Measurements from ENCODE around the gene TPM2. TPM values are rescaled to one million over a fixed set of nuclear protein-coding genes. Genes with fewer than 3 reads are reported as not detected.

The TPM2 gene
- total and polyA plus RNA-seq, 2 donors (not counting 1 experiment from before 2014, with no cell fraction given), result 2.4 to 6.3 TPM

GRCh38 chr9:35675204-35675603 lies 14.5 kb downstream of the TPM2 start:
- intact Hi-C loops (cut with micrococcal nuclease), result no loop called here
- Histone ChIP-seq H3K4me3 (ENCODE audit: control extremely low read depth in 1 of 5, extremely low read depth in 1 of 5, insufficient read depth in 1 of 5, low read depth in 2 of 5, low read length in 4 of 5) (peak overlapping the region in 4 of 5 experiments; percentile 47 to 60 (median 52)), H3K27me3 (replicated peaks in 1 of 4; ENCODE audit: control extremely low read depth in 1 of 4, control insufficient read depth in 3 of 4, insufficient read depth in 4 of 4, low read length in 3 of 4) (peaks cover 0 to 14% (median 3%) of the 10 kb centered on the region in 4 experiments), H3K36me3 (replicated peaks in 1 of 2; ENCODE audit: control extremely low read depth in 1 of 2, control insufficient read depth in 1 of 2, extremely low read depth in 1 of 2, insufficient read depth in 2 of 2, low read length in 1 of 2) (no peaks in the 10 kb centered on the region), H3K4me2 (replicated peaks; ENCODE audit: low read depth, low read length, poor library complexity, severe bottlenecking) (peak overlapping the region; percentile 92), H4K20me1 (ENCODE audit: control insufficient read depth, insufficient read depth, low read length, poor library complexity, severe bottlenecking) (no peaks in the 10 kb centered on the region), H3K9ac (ENCODE audit: low read length) (peak overlapping the region; percentile 61), H3K27ac (ENCODE audit: low read length in 2 of 2) (no peak overlapping the region), H2AFZ (ENCODE audit: insufficient read depth, low read depth, low read length, poor library complexity, severe bottlenecking) (peak overlapping the region; percentile 81), H3K79me2 (ENCODE audit: control insufficient read depth, insufficient read depth, low read length) (no peaks in the 10 kb centered on the region), H3K4me1 (ENCODE audit: control insufficient read depth in 2 of 2, insufficient read depth in 2 of 2, low read length in 2 of 2) (peaks cover 15 to 22% of the 10 kb centered on the region in 2 donors), H3K9me3 (ENCODE audit: control extremely low read depth in 1 of 3, control insufficient read depth in 2 of 3, insufficient read depth in 1 of 3, low read length in 2 of 3) (peaks cover 0 to 4% (median 0%) of the 10 kb centered on the region in 3 donors)
- CTCF ChIA-PET, result interaction anchor here (0.7 to 2.3 kb wide), 11 partner anchors 10 to 548 kb away, joined by 3 to 10 read pairs (median 4); partner anchors contain the start of genes ARHGEF39 and RMRP
- Mint-ChIP-seq H3K4me3 (peak overlapping the region; percentile 87), H3K4me1 (peaks cover 23% of the 10 kb centered on the region), H3K9me3 (ENCODE audit: insufficient read depth) (no peaks in the 10 kb centered on the region), H3K27me3 (peaks cover 9% of the 10 kb centered on the region), H3K27ac (no peak overlapping the region)
- TF ChIP-seq CTCF (IDR thresholded peaks at IDR 0.05) (no peak), EZH2 (IDR thresholded peaks at IDR 0.05; ENCODE audit: borderline replicate concordance, insufficient read depth, low read depth, low read length, poor library complexity, severe bottlenecking) (no peak)
- DNase-seq, result no peak
- 50% methylated on average over 12 of the region's 13 CpGs for WGBS (ENCODE audit: insufficient coverage)
- POLR2A ChIA-PET, result no interaction called here
- no peak for ATAC-seq (ENCODE audit: low read depth)

GRCh38 chr9:35674025-35674361 lies 15.7 kb downstream of the TPM2 start:
- Mint-ChIP-seq H3K4me3 (no peak overlapping the region), H3K27ac (no peak overlapping the region), H3K4me1 (peaks cover 17% of the 10 kb centered on the region), H3K27me3 (peaks cover 9% of the 10 kb centered on the region), H3K9me3 (ENCODE audit: insufficient read depth) (no peaks in the 10 kb centered on the region)
- H3K4me2 ChIP-seq (replicated peaks; ENCODE audit: low read depth, low read length, poor library complexity, severe bottlenecking), result no peak overlapping the region
- no peaks in the 10 kb centered on the region for H4K20me1 ChIP-seq (ENCODE audit: control insufficient read depth, insufficient read depth, low read length, poor library complexity, severe bottlenecking)
- DNase-seq (no peak), ATAC-seq (ENCODE audit: low read depth) (no peak)
- TF ChIP-seq CTCF (IDR thresholded peaks at IDR 0.05) (no peak), EZH2 (IDR thresholded peaks at IDR 0.05; ENCODE audit: borderline replicate concordance, insufficient read depth, low read depth, low read length, poor library complexity, severe bottlenecking) (no peak)
- peaks cover 0 to 14% (median 3%) of the 10 kb centered on the region in 4 experiments for H3K27me3 ChIP-seq (replicated peaks in 1 of 4; ENCODE audit: control extremely low read depth in 1 of 4, control insufficient read depth in 3 of 4, insufficient read depth in 4 of 4, low read length in 3 of 4)
- ChIA-PET POLR2A (no interaction called here), CTCF (interaction anchor here (1.3 to 2.3 kb wide), 5 partner anchors 8 to 23 kb away, joined by 3 to 10 read pairs (median 4); partner anchors contain the start of genes ARHGEF39, CCDC107 and RMRP)
- no peaks in the 10 kb centered on the region for H3K36me3 ChIP-seq (replicated peaks in 1 of 2; ENCODE audit: control extremely low read depth in 1 of 2, control insufficient read depth in 1 of 2, extremely low read depth in 1 of 2, insufficient read depth in 2 of 2, low read length in 1 of 2)
- no peak overlapping the region for H3K27ac ChIP-seq (ENCODE audit: low read length in 2 of 2)
- intact Hi-C loops (cut with micrococcal nuclease), result no loop called here
- H3K4me3 ChIP-seq (ENCODE audit: control extremely low read depth in 1 of 5, extremely low read depth in 1 of 5, insufficient read depth in 1 of 5, low read depth in 2 of 5, low read length in 4 of 5), result no peak overlapping the region
- peaks cover 0 to 4% (median 0%) of the 10 kb centered on the region in 3 donors for H3K9me3 ChIP-seq (ENCODE audit: control extremely low read depth in 1 of 3, control insufficient read depth in 2 of 3, insufficient read depth in 1 of 3, low read length in 2 of 3)
- no peaks in the 10 kb centered on the region for H3K79me2 ChIP-seq (ENCODE audit: control insufficient read depth, insufficient read depth, low read length)
- H2AFZ ChIP-seq (ENCODE audit: insufficient read depth, low read depth, low read length, poor library complexity, severe bottlenecking), result no peak overlapping the region
- 91% methylated on average over 3 of the region's 3 CpGs for WGBS (ENCODE audit: insufficient coverage)
- no peak overlapping the region for H3K9ac ChIP-seq (ENCODE audit: low read length)
- H3K4me1 ChIP-seq (ENCODE audit: control insufficient read depth in 2 of 2, insufficient read depth in 2 of 2, low read length in 2 of 2), result peaks cover 10 to 16% of the 10 kb centered on the region in 2 donors
